ENCODE data around the gene SPIB.
"Not testable (repeated sequence)": the region's sequence is repeated elsewhere in the genome, so short reads cannot be mapped to it uniquely, and the experiment has no call there.

DNA sequence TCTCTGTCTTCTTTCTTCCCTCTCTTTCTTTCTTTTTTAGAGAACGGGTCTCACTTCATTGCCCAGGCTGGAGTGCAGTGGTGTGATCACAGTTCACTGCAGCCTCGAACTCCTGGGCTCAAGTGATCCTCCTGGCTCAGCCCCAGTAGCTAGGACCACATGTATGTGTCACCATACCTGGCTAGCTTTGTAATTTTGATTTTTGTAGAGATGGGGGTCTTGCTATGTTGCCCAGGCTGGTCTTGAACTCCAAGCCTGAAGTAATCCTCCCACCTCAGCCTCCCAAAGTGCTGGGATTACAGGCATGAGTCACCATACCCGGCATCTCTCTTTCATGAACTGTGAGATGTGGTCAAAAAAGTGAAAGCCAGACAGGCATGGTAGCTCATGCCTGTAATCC, 54.6 kb downstream of the SPIB start:
- not testable (repeated sequence) for TF ChIP-seq POLR2AphosphoS5 (IDR thresholded peaks at IDR 0.05; ENCODE audit: borderline replicate concordance, low read depth, low read length); EZH2 (IDR thresholded peaks at IDR 0.05); FOXP2 (optimal IDR thresholded peaks at IDR 0.05; ENCODE audit: control extremely low read depth, extremely low read length, insufficient read depth)

Data from SK-N-MC (cell line).